GM23338 (cell line): ENCODE measurements around the gene EPHB6. TPM values are rescaled to one million over a fixed set of nuclear protein-coding genes. Genes with fewer than 3 reads are reported as not detected.

Source experiments
- ATAC-seq: fragments of 200-7000 bp; cut with Tn5 transposase; 3 replicates; pipeline ENCODE4 v1.9.1; 2020
- DNase-seq: peaks from one replicate; pipeline ENCODE4 v3.0.0-alpha.2; 2015; ENCODE audit warnings: low spot score
- H2AFZ ChIP-seq: fragments of 200-600 bp; sonication (generic); 2 replicates; pipeline ENCODE4 v1.8.0; 2016; ENCODE audit warnings: antibody characterized with exemption, mild to moderate bottlenecking, moderate library complexity
- H3F3A ChIP-seq: fragments of 200-600 bp; sonication (generic); replicated peaks from 2 replicates; pipeline ENCODE4 v1.8.0; 2017; ENCODE audit warnings: antibody characterized with exemption, mixed run types, low read depth
- H3K27ac ChIP-seq: fragments of 200-600 bp; sonication (generic); 2 replicates; pipeline ENCODE4 v1.6.1; 2016; ENCODE audit warnings: low read depth
- H3K27me3 ChIP-seq: fragments of 200-600 bp; sonication (generic); 2 replicates; pipeline ENCODE4 v1.8.0; 2016; ENCODE audit warnings: mild to moderate bottlenecking, mixed run types, moderate library complexity; ENCODE audit not compliant: insufficient read depth
- H3K36me3 ChIP-seq: fragments of 200-600 bp; sonication (generic); 2 replicates; pipeline ENCODE4 v1.8.0; 2016; ENCODE audit warnings: mild to moderate bottlenecking; ENCODE audit not compliant: insufficient read depth
- H3K4me1 ChIP-seq: fragments of 200-600 bp; sonication (generic); 2 replicates; pipeline ENCODE4 v1.8.0; 2016; ENCODE audit warnings: mild to moderate bottlenecking, moderate library complexity; ENCODE audit not compliant: insufficient read depth
- H3K4me2 ChIP-seq: fragments of 200-600 bp; sonication (generic); 2 replicates; pipeline ENCODE4 v1.7.1; 2017; ENCODE audit warnings: mixed run types
- H3K4me3 ChIP-seq: fragments of 200-600 bp; sonication (generic); 2 replicates; pipeline ENCODE4 v1.6.1; 2016; ENCODE audit warnings: mixed run types
- H3K79me2 ChIP-seq: fragments of 200-600 bp; sonication (generic); replicated peaks from 2 replicates; pipeline ENCODE4 v1.8.0; 2017; ENCODE audit warnings: mild to moderate bottlenecking; ENCODE audit not compliant: insufficient read depth
- H3K9me2 ChIP-seq: fragments of 200-600 bp; sonication (generic); 2 replicates; pipeline ENCODE4 v1.8.0; 2017; ENCODE audit not compliant: insufficient read depth
- H4K20me1 ChIP-seq: fragments of 200-600 bp; sonication (generic); replicated peaks from 2 replicates; pipeline ENCODE4 v1.8.0; 2017; ENCODE audit warnings: mild to moderate bottlenecking; ENCODE audit not compliant: insufficient read depth
- H3K27ac Mint-ChIP-seq: 2 replicates; pipeline ENCODE4 v1.8.0; 2020; ENCODE audit warnings: inconsistent platforms, mild to moderate bottlenecking, moderate library complexity, mixed read lengths
- H3K27me3 Mint-ChIP-seq: 3 replicates; pipeline ENCODE4 v1.8.0; 2022; ENCODE audit warnings: low read depth, mild to moderate bottlenecking, moderate library complexity, mixed read lengths, inconsistent platforms; ENCODE audit not compliant: insufficient read depth, poor library complexity
- H3K36me3 Mint-ChIP-seq: 3 replicates; pipeline ENCODE4 v1.8.0; 2021; ENCODE audit warnings: low read depth, mild to moderate bottlenecking, inconsistent platforms, moderate library complexity, mixed read lengths
- H3K4me1 Mint-ChIP-seq: 3 replicates; pipeline ENCODE4 v1.8.0; 2020; ENCODE audit warnings: mild to moderate bottlenecking, inconsistent platforms, mixed read lengths
- H3K4me3 Mint-ChIP-seq: 3 replicates; pipeline ENCODE4 v1.8.0; 2021; ENCODE audit warnings: moderate library complexity, mild to moderate bottlenecking, inconsistent platforms, mixed read lengths
- H3K9me3 Mint-ChIP-seq: 3 replicates; pipeline ENCODE4 v1.8.0; 2020; ENCODE audit warnings: moderate library complexity, mild to moderate bottlenecking, inconsistent platforms, mixed read lengths
- CTCF ChIP-seq, 2 experiments: fragments of 200-600 bp in 1 of 2; sonication (generic) in 1 of 2; conservative IDR thresholded peaks; 2 replicates each; pipeline versions ENCODE4 v1.5.1 to v1.6.1; 2016 to 2017; ENCODE audit warnings: antibody characterized with exemption in 2 of 2, low read depth in 2 of 2, mild to moderate bottlenecking in 2 of 2, moderate library complexity in 1 of 2
- ETS1 ChIP-seq: IDR thresholded peaks from 2 replicates; pipeline ENCODE4 v1.6.1; 2016; ENCODE audit warnings: antibody characterized with exemption
- EZH2 ChIP-seq: fragments of 200-600 bp; sonication (generic); IDR thresholded peaks from one replicate; pipeline ENCODE4 v1.8.0; 2017; ENCODE audit warnings: antibody characterized with exemption, mild to moderate bottlenecking, low read depth; ENCODE audit not compliant: unreplicated experiment
- EZH2phosphoT487 ChIP-seq: fragments of 200-600 bp; sonication (generic); IDR thresholded peaks from one replicate; pipeline ENCODE4 v1.8.1; 2018; ENCODE audit warnings: antibody characterized with exemption; ENCODE audit not compliant: unreplicated experiment
- NANOG ChIP-seq: IDR thresholded peaks from 2 replicates; pipeline ENCODE4 v1.6.1; 2016; ENCODE audit warnings: antibody characterized with exemption, borderline replicate concordance
- POLR2AphosphoS5 ChIP-seq: IDR thresholded peaks from 2 replicates; pipeline ENCODE4 v1.6.1; 2016; ENCODE audit warnings: antibody characterized with exemption, low read depth
- REST ChIP-seq: IDR thresholded peaks from one replicate; pipeline ENCODE4 v1.6.1; 2018; ENCODE audit warnings: antibody characterized with exemption; ENCODE audit not compliant: unreplicated experiment
- ZNF331 ChIP-seq: fragments of 250-450 bp; sonication (Bioruptor Pico); IDR thresholded peaks from 2 replicates; pipeline ENCODE4 v1.5.0; 2020; ENCODE audit warnings: low read depth, mild to moderate bottlenecking, moderate library complexity
- ZNF462 ChIP-seq: fragments of 250-450 bp; sonication (Bioruptor Pico); IDR thresholded peaks from 2 replicates; pipeline ENCODE4 v1.5.0; 2020; ENCODE audit warnings: mild to moderate bottlenecking, moderate library complexity
- polyA plus RNA-seq: library from polyadenylated mRNA; unstranded; fragments of >200 nt; fragmentation: Nextera tagmentation; extraction: Ambion mirVana; gene quantifications from 2 replicates; pipeline ENCODE4 v1.2.1, GENCODE V29; 2016
- total RNA-seq: library from RNA; depleted of rRNA; stranded (reverse); fragments of >200 nt; shearing (Covaris generic); gene quantifications from 2 replicates; pipeline ENCODE4 v1.2.3, GENCODE V29; 2014

Gene EPHB6
- total and polyA plus RNA-seq, 2 experiments from 2014 or later = 20.8 to 27.5 TPM

GRCh38 chr7:142874837-142875236 is 20.0 kb downstream of the EPHB6 start (continued):
- TF ChIP-seq ZNF462 (no peak), REST (no peak), EZH2 (no peak), NANOG (no peak), ZNF331 (CRISPR knock-in tag) (no peak), POLR2AphosphoS5 (no peak)

- peaks cover 12% of the 10 kb centered on the region; the same call in 2 of the 3 replicates for H3K36me3 Mint-ChIP-seq
- Histone ChIP-seq H4K20me1 (no peaks in the 10 kb centered on the region), H3K9me2 (no peaks in the 10 kb centered on the region), H3K27ac (no peak overlapping the region), H3K27me3 (no peaks in the 10 kb centered on the region), H3K4me1 (no peaks in the 10 kb centered on the region), H3K79me2 (no peaks in the 10 kb centered on the region), H3F3A (no peaks in the 10 kb centered on the region), H3K4me2 (no peak overlapping the region), H3K36me3 (no peaks in the 10 kb centered on the region), H3K4me3 (no peak overlapping the region), H2AFZ (no peak overlapping the region)
- no peak for TF ChIP-seq CTCF (conservative IDR thresholded peaks at IDR 0.05; ENCODE audit: low read depth in 2 of 2)
- no peak for TF ChIP-seq POLR2AphosphoS5
- TF ChIP-seq EZH2 = no peak
- TF ChIP-seq EZH2phosphoT487 = no peak
- no peak for TF ChIP-seq ETS1
- no peaks in the 10 kb centered on the region for H3K4me1 Mint-ChIP-seq
- no peak for ATAC-seq
- peaks cover 5% of the 10 kb centered on the region; the same call in 1 of the 3 replicates for H3K9me3 Mint-ChIP-seq
- H3K4me3 Mint-ChIP-seq = no peak overlapping the region
- no peak overlapping the region for H3K27ac Mint-ChIP-seq
- H3K27me3 Mint-ChIP-seq = peaks cover 5% of the 10 kb centered on the region
- no peak for DNase-seq
Measured at GRCh38 chr7:142875456-142875855, 20.6 kb downstream of the EPHB6 start.
